ENCODE results near the gene GFPT2.

- TF ChIP-seq POLR2A (IDR thresholded peaks at IDR 0.05) (no peak), CTCF (IDR thresholded peaks at IDR 0.05) (no peak), EP300 (IDR thresholded peaks at IDR 0.05) (no peak), POLR2AphosphoS5 (IDR thresholded peaks at IDR 0.05) (no peak)
Observed at GRCh38 chr5:180380441-180380840, 27.3 kb upstream of the GFPT2 start.

Measured in sigmoid colon (tissue), 4 donors.